Measurements from ENCODE around the gene SLC25A25. TPM values are rescaled to one million over a fixed set of nuclear protein-coding genes. Genes with fewer than 3 reads are reported as not detected.

The SLC25A25 gene
- total RNA-seq, 2 experiments from 2014 or later = 21.3 to 22.2 TPM

- no peak for DNase-seq
- ChIA-PET CTCF (no interaction called here), POLR2A (no interaction called here)
Observed at GRCh38 chr9:128054087-128054486, 13.9 kb upstream of the SLC25A25 start.

GRCh38 chr9:128055344-128056040 is 12.5 kb upstream of the SLC25A25 start:
- Mint-ChIP-seq H3K27me3 (peaks cover 8% of the 10 kb centered on the region), H3K9me3 (no peaks in the 10 kb centered on the region), H3K4me3 (no peak overlapping the region), H3K4me1 (no peaks in the 10 kb centered on the region), H3K27ac (no peak overlapping the region), H3K36me3 (ENCODE audit: low read depth) (no peaks in the 10 kb centered on the region)
- no peak for DNase-seq
- ChIA-PET CTCF (interaction anchor here (1.0 to 1.7 kb wide), 3 partner anchors 17 to 112 kb away, joined by 3 to 4 read pairs (median 3); no protein-coding TSS in a partner anchor), POLR2A (interaction anchor here (1.1 kb wide), 1 partner anchor 39 kb away, joined by 3 read pairs; no protein-coding TSS in a partner anchor)

More at GRCh38 chr9:128054087-128054486, 13.9 kb upstream of the SLC25A25 start:
- Mint-ChIP-seq H3K36me3 (ENCODE audit: low read depth) (no peaks in the 10 kb centered on the region), H3K27ac (no peak overlapping the region), H3K4me1 (no peaks in the 10 kb centered on the region), H3K4me3 (no peak overlapping the region), H3K27me3 (peaks cover 8% of the 10 kb centered on the region), H3K9me3 (no peaks in the 10 kb centered on the region)

- H3K4me1 Mint-ChIP-seq = peaks cover 5% of the 10 kb centered on the region
- no peak overlapping the region for H3K27ac Mint-ChIP-seq
- H3K9me3 Mint-ChIP-seq = no peaks in the 10 kb centered on the region
- H3K27me3 Mint-ChIP-seq = peaks cover 8% of the 10 kb centered on the region
- ChIA-PET POLR2A (interaction anchor here (1.3 kb wide), 1 partner anchor 11 kb away, joined by 5 read pairs; the partner anchor contains the start of gene NAIF1), CTCF (interaction anchor here (1.2 to 1.7 kb wide), 2 partner anchors 16 to 100 kb away, joined by 3 to 4 read pairs; no protein-coding TSS in a partner anchor)
- peaks cover 3% of the 10 kb centered on the region for H3K36me3 Mint-ChIP-seq (ENCODE audit: low read depth)
- no peak overlapping the region for H3K4me3 Mint-ChIP-seq
- no peak for DNase-seq
Observed at GRCh38 chr9:128056086-128056485, 11.9 kb upstream of the SLC25A25 start.

- Mint-ChIP-seq H3K4me1 (peaks cover 15% of the 10 kb centered on the region), H3K36me3 (ENCODE audit: low read depth) (peaks cover 12% of the 10 kb centered on the region), H3K4me3 (no peak overlapping the region), H3K27me3 (peaks cover 8% of the 10 kb centered on the region), H3K27ac (no peak overlapping the region), H3K9me3 (no peaks in the 10 kb centered on the region)
- no peak for DNase-seq
- CTCF ChIA-PET = interaction anchor here (1.0 to 1.7 kb wide), 2 partner anchors 15 to 114 kb away, joined by 3 to 4 read pairs; no protein-coding TSS in a partner anchor
- POLR2A ChIA-PET = interaction anchor here (0.7 to 1.3 kb wide), 2 partner anchors 10 to 87 kb away, joined by 3 to 5 read pairs; partner anchors contain the start of gene NAIF1
Observed at GRCh38 chr9:128056887-128057723, 10.9 kb upstream of the SLC25A25 start.

- Mint-ChIP-seq H3K27me3 (peaks cover 8% of the 10 kb centered on the region), H3K4me3 (no peak overlapping the region), H3K36me3 (ENCODE audit: low read depth) (peaks cover 18% of the 10 kb centered on the region), H3K27ac (no peak overlapping the region), H3K4me1 (peaks cover 22% of the 10 kb centered on the region), H3K9me3 (no peaks in the 10 kb centered on the region)
- ChIA-PET CTCF (interaction anchor here (0.7 to 1.0 kb wide), 2 partner anchors 115 to 404 kb away, joined by 3 to 4 read pairs; no protein-coding TSS in a partner anchor), POLR2A (interaction anchor here (0.7 to 1.0 kb wide), 2 partner anchors 10 to 88 kb away, joined by 3 read pairs; partner anchors contain the start of genes NAIF1 and SLC25A25)
- DNase-seq = no peak
Observed at GRCh38 chr9:128057724-128058409, 10.2 kb upstream of the SLC25A25 start.

GRCh38 chr9:128059365-128059983 is 8.6 kb upstream of the SLC25A25 start:
- ChIA-PET CTCF (interaction anchor here (0.7 kb wide), 1 partner anchor 31 kb away, joined by 3 read pairs; no protein-coding TSS in a partner anchor), POLR2A (interaction anchor here (0.8 to 1.5 kb wide), 3 partner anchors 10 to 83 kb away, joined by 3 read pairs; no protein-coding TSS in a partner anchor)
- Mint-ChIP-seq H3K4me3 (no peak overlapping the region), H3K4me1 (peaks cover 34% of the 10 kb centered on the region), H3K27me3 (peaks cover 3% of the 10 kb centered on the region), H3K36me3 (ENCODE audit: low read depth) (peaks cover 27% of the 10 kb centered on the region), H3K9me3 (no peaks in the 10 kb centered on the region), H3K27ac (no peak overlapping the region)
- no peak for DNase-seq

GRCh38 chr9:128061275-128061960 is 6.6 kb upstream of the SLC25A25 start:
- POLR2A ChIA-PET = interaction anchor here (0.8 to 2.0 kb wide), 4 partner anchors 10 to 124 kb away, joined by 3 to 4 read pairs (median 4); no protein-coding TSS in a partner anchor
- H3K9me3 Mint-ChIP-seq = no peaks in the 10 kb centered on the region
- CTCF ChIA-PET = interaction anchor here (1.1 to 1.7 kb wide), 3 partner anchors 12 to 67 kb away, joined by 4 read pairs; no protein-coding TSS in a partner anchor
- H3K27me3 Mint-ChIP-seq = peaks cover 3% of the 10 kb centered on the region
- peaks cover 51% of the 10 kb centered on the region for H3K4me1 Mint-ChIP-seq
- H3K27ac Mint-ChIP-seq = peak overlapping the region; percentile 78
- peaks cover 30% of the 10 kb centered on the region for H3K36me3 Mint-ChIP-seq (ENCODE audit: low read depth)
- DNase-seq = peak; percentile 22
- peak overlapping the region; percentile 41 for H3K4me3 Mint-ChIP-seq

GRCh38 chr9:128062279-128062678 is 5.8 kb upstream of the SLC25A25 start:
- Mint-ChIP-seq H3K27ac (peak overlapping the region; percentile 78), H3K4me3 (no peak overlapping the region), H3K27me3 (peaks cover 3% of the 10 kb centered on the region), H3K4me1 (peaks cover 51% of the 10 kb centered on the region), H3K36me3 (ENCODE audit: low read depth) (peaks cover 30% of the 10 kb centered on the region), H3K9me3 (no peaks in the 10 kb centered on the region)
- CTCF ChIA-PET = interaction anchor here (0.9 to 1.7 kb wide), 4 partner anchors 10 to 120 kb away, joined by 3 to 4 read pairs (median 4); no protein-coding TSS in a partner anchor
- POLR2A ChIA-PET = interaction anchor here (0.9 to 1.7 kb wide), 3 partner anchors 17 to 125 kb away, joined by 3 read pairs; no protein-coding TSS in a partner anchor
- no peak for DNase-seq

- CTCF ChIA-PET = interaction anchor here (0.9 to 2.9 kb wide), 5 partner anchors 9 to 121 kb away, joined by 3 to 12 read pairs (median 4); no protein-coding TSS in a partner anchor
- no peak for DNase-seq
- peaks cover 51% of the 10 kb centered on the region for H3K4me1 Mint-ChIP-seq
Observed at GRCh38 chr9:128062846-128063831, 4.9 kb upstream of the SLC25A25 start.

GRCh38 chr9:128065907-128066712 is 1.9 kb upstream of the SLC25A25 start:
- Mint-ChIP-seq H3K27ac (peak overlapping the region; percentile 74), H3K36me3 (ENCODE audit: low read depth) (peaks cover 39% of the 10 kb centered on the region), H3K9me3 (no peaks in the 10 kb centered on the region), H3K4me3 (no peak overlapping the region), H3K27me3 (no peaks in the 10 kb centered on the region), H3K4me1 (peaks cover 57% of the 10 kb centered on the region)
- CTCF ChIA-PET = interaction anchor here (2.9 to 4.2 kb wide), 2 partner anchors 31 to 123 kb away, joined by 12 to 28 read pairs; no protein-coding TSS in a partner anchor
- POLR2A ChIA-PET = interaction anchor here (1.5 to 3.7 kb wide), 8 partner anchors 10 to 162 kb away, joined by 5 to 31 read pairs (median 8); no protein-coding TSS in a partner anchor
- peak; percentile 17 for DNase-seq

More at GRCh38 chr9:128062846-128063831, 4.9 kb upstream of the SLC25A25 start:
- Mint-ChIP-seq H3K9me3 (no peaks in the 10 kb centered on the region), H3K27ac (peak overlapping the region; percentile 78), H3K36me3 (ENCODE audit: low read depth) (peaks cover 30% of the 10 kb centered on the region), H3K27me3 (no peaks in the 10 kb centered on the region), H3K4me3 (no peak overlapping the region)
- POLR2A ChIA-PET = interaction anchor here (0.9 to 1.7 kb wide), 4 partner anchors 16 to 126 kb away, joined by 3 read pairs; no protein-coding TSS in a partner anchor

Measured in activated CD4-positive, alpha-beta memory T cell treated with anti-CD3 and anti-CD28 coated beads, Interleukin-2, amount 10 ng/mL, durations not matched to agents 7 days and 5 days (primary cell).